ENCODE results near the gene ACIN1. TPM values are rescaled to one million over a fixed set of nuclear protein-coding genes. Genes with fewer than 3 reads are reported as not detected.

ACIN1 gene
- total and polyA plus RNA-seq, 10 of the 15 experiments (the other 5 are each of a cell fraction or from before 2014, with no cell fraction given), result 4.3 to 148 (median 93.4) TPM

GRCh38 chr14:23093991-23094665 is 808 bp downstream of the ACIN1 start:
- DNase-seq (ENCODE audit: low read depth, low spot score) (no peak), ATAC-seq (no peak), FAIRE-seq (peak; percentile 13)
- Histone ChIP-seq H3K4me1 (ENCODE audit: control insufficient read depth, insufficient read depth, low read length) (peaks cover 3% of the 10 kb centered on the region; the same call in 1 of the 2 replicates), H4K20me1 (ENCODE audit: control insufficient read depth, insufficient read depth) (0 out of 2 replicates have a peak, but pooled peaks cover 7% of the 10 kb centered on the region), H3K9me3 (replicated peaks; ENCODE audit: control insufficient read depth, insufficient read depth, low read length) (no peaks in the 10 kb centered on the region), H3K27ac (ENCODE audit: control insufficient read depth, insufficient read depth) (peak overlapping the region; percentile 99), H3K79me2 (ENCODE audit: control insufficient read depth, insufficient read depth, low read length) (peaks cover 58% of the 10 kb centered on the region), H3K9ac (ENCODE audit: control insufficient read depth, insufficient read depth, low read length) (peak overlapping the region; percentile 91), H3K36me3 (ENCODE audit: control insufficient read depth in 2 of 2, insufficient read depth in 2 of 2, low read length in 1 of 2) (peaks cover 3 to 30% of the 10 kb centered on the region in 2 experiments), H2AFZ (ENCODE audit: control insufficient read depth, low read depth, low read length) (peak overlapping the region; percentile 99), H3K27me3 (replicated peaks in 1 of 2; ENCODE audit: control insufficient read depth in 2 of 2, insufficient read depth in 2 of 2, low read length in 1 of 2) (no peaks in the 10 kb centered on the region), H3K4me2 (ENCODE audit: control insufficient read depth, insufficient read depth) (peak overlapping the region; percentile 88), H3K4me3 (peak overlapping the region; percentile 92)
- in situ Hi-C loops (cut with MboI), result no loop called here
- intact Hi-C loops (cut with micrococcal nuclease; ENCODE audit: unreplicated experiment), result no loop called here
- RAD21 ChIA-PET (ENCODE audit: unreplicated experiment), result interaction anchor here (1.1 to 2.5 kb wide), 10 partner anchors 12 to 617 kb away, joined by 3 to 23 read pairs (median 7); partner anchors contain the start of genes PABPN1 and PPP1R3E
- BruUV-seq (replicated peaks), result no TSS peak
- CTCF ChIA-PET, result interaction anchor here (0.6 to 3.7 kb wide), 24 partner anchors 8 to 1021 kb away, joined by 3 to 65 read pairs (median 4); partner anchors contain the start of genes CEBPE, PABPN1 and PRMT5
- POLR2A ChIA-PET, result interaction anchor here (0.8 to 2.3 kb wide), 16 partner anchors 8 to 684 kb away, joined by 3 to 19 read pairs (median 5); partner anchors contain the start of genes CDH24, PABPN1 and PRMT5
- SMC1A ChIA-PET (ENCODE audit: uncharacterized antibody, unreplicated experiment), result interaction anchor here (0.5 to 3.0 kb wide), 17 partner anchors 9 to 1638 kb away, joined by 3 to 15 read pairs (median 4); partner anchors contain the start of genes CIROP, PRMT5 and SLC7A8
- under 1% methylated on average over 14 of the region's 14 CpGs for WGBS (ENCODE audit: insufficient coverage, insufficient replicate concordance, low lambda C conversion rate, missing lambda C conversion rate)
- TF ChIP-seq REST (IDR thresholded peaks at IDR 0.05; ENCODE audit: low read depth, low read length), result no peak
- TF ChIP-seq BCL11A (IDR thresholded peaks at IDR 0.05; ENCODE audit: low read depth, low read length), result no peak
- TF ChIP-seq, protein P1, sequence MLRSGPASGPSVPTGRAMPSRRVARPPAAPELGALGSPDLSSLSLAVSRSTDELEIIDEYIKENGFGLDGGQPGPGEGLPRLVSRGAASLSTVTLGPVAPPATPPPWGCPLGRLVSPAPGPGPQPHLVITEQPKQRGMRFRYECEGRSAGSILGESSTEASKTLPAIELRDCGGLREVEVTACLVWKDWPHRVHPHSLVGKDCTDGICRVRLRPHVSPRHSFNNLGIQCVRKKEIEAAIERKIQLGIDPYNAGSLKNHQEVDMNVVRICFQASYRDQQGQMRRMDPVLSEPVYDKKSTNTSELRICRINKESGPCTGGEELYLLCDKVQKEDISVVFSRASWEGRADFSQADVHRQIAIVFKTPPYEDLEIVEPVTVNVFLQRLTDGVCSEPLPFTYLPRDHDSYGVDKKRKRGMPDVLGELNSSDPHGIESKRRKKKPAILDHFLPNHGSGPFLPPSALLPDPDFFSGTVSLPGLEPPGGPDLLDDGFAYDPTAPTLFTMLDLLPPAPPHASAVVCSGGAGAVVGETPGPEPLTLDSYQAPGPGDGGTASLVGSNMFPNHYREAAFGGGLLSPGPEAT (IDR thresholded peaks at IDR 0.05; ENCODE audit: low read depth), result peak; percentile 23; the same call in 1 of the 2 replicates
- TF ChIP-seq ATF7 (IDR thresholded peaks at IDR 0.05; ENCODE audit: low read depth), result no peak
- TF ChIP-seq E2F4 (IDR thresholded peaks at IDR 0.05; ENCODE audit: low read depth, low read length), result no peak
- no peak for TF ChIP-seq E4F1 (IDR thresholded peaks at IDR 0.05; ENCODE audit: borderline replicate concordance, partially characterized antibody)
- TF ChIP-seq, protein P2, sequence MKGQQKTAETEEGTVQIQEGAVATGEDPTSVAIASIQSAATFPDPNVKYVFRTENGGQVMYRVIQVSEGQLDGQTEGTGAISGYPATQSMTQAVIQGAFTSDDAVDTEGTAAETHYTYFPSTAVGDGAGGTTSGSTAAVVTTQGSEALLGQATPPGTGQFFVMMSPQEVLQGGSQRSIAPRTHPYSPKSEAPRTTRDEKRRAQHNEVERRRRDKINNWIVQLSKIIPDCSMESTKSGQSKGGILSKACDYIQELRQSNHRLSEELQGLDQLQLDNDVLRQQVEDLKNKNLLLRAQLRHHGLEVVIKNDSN (IDR thresholded peaks at IDR 0.05; ENCODE audit: borderline replicate concordance, extremely low read length, insufficient read depth, low read depth, low read length), result no peak
- TF ChIP-seq HDGF (IDR thresholded peaks at IDR 0.05), result no peak
- no peak for TF ChIP-seq KLF5 (IDR thresholded peaks at IDR 0.05; ENCODE audit: partially characterized antibody)

Data from GM12878 (cell line).